GM19438 (cell line): ENCODE data around the gene LBH.
A peak's percentile ranks its signal among the peaks of the same experiment; 100 is the strongest.

Experiments used
- ATAC-seq: cut with Tn5 transposase; IDR thresholded peaks from one replicate; pipeline ENCODE4 v1.9.1; 2021; ENCODE audit warnings: low read depth; ENCODE audit not compliant: unreplicated experiment

Gene LBH

DNA sequence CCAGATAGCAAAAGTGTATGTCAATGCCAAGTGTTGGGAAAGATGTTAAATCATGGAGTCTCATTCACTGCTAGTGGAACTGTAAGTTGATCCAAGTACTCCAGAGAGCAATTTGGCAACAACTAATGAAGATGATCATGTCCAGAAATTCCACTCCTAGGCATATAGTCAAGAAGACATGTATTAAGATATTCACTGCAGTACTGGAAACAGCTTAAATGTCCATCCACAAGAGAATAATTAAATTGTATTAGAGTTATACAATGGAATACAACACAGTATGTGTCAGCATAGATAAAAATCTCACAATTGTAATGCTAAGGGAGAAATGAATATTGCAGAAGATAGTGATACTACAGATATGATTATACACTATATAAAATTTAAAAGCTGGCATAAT lies 15.2 kb upstream of the LBH start:
- no peak for ATAC-seq

- no peak for ATAC-seq
Measured at GRCh38 chr2:30217644-30218337, 13.5 kb upstream of the LBH start.

DNA sequence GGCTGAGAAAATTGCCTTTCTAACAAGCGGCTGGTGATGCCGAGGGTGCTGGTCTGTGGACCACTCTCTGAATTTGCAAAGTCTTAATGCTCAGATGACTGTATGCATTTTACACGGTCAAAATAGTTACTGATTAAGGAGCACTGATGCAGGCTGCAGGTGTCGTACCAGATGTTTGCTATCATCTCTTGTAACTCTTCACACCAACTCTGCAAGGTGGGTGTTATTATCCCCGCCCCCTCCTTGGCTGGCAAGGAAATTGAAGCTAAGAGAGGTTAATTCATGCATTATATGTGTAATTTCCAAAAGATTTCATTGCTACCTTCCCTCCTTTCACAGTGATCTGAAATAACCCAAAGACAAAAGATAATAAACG lies 13.0 kb upstream of the LBH start:
- ATAC-seq = no peak

- ATAC-seq = no peak
Measured at GRCh38 chr2:30218814-30219213, 12.5 kb upstream of the LBH start.

GRCh38 chr2:30219886-30220875 lies 11.2 kb upstream of the LBH start:
- no peak for ATAC-seq

GRCh38 chr2:30221531-30221930 lies 9.8 kb upstream of the LBH start:
- no peak for ATAC-seq

GRCh38 chr2:30222031-30222430 lies 9.3 kb upstream of the LBH start:
- ATAC-seq = no peak

GRCh38 chr2:30222636-30223360 lies 8.5 kb upstream of the LBH start:
- ATAC-seq = no peak

GRCh38 chr2:30223413-30223874 lies 7.9 kb upstream of the LBH start:
- no peak for ATAC-seq

DNA sequence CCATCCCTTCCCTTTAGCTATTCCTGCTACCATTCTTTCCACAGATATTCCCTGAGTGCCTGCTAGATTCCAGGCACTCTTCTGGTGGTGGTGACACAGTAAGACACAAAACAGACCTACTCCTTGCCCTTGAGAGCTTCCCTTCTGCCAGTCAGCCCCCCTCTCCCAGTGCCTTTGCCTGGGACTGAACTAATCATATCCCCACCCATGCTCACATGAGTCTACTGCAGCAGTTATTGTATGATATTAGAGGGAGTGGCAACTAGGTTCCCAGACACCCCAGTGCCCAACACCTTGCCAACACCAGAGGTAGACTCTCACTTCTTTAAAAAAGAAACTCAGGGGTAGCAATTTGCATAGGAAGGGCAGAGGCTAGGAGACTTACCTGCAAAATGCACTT lies 7.2 kb upstream of the LBH start:
- no peak for ATAC-seq

DNA sequence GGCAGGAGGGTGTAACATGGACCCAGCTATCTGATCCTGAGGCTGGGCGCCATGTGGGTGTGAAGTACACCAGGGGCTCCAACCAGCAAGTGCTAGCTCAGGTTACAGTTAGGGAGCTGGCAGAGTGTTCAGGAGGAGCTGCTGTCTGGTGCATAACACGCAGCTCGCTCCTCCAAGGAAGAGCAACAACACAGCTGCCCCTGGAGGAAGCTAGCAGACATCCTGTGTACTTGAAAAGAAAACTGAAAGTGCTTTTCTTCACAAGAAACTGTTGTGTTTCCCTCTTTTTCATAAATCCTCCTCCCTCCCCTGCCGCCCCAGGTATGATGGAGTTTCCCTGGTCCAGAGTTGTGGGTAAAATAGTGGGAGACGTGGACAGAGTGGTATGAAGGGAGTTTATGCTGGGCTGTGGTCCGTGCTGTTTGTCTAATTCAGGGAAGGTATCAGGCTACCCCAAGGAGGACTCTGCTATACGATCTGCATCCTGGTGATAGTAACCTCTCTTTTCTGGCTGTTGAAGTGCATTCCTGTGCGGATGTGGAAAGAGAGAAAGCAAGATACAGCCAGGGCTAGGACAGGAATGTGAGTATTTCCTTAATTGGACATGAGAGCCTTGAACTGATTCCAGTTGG lies 6.1 kb upstream of the LBH start:
- ATAC-seq = peak; percentile 63

DNA sequence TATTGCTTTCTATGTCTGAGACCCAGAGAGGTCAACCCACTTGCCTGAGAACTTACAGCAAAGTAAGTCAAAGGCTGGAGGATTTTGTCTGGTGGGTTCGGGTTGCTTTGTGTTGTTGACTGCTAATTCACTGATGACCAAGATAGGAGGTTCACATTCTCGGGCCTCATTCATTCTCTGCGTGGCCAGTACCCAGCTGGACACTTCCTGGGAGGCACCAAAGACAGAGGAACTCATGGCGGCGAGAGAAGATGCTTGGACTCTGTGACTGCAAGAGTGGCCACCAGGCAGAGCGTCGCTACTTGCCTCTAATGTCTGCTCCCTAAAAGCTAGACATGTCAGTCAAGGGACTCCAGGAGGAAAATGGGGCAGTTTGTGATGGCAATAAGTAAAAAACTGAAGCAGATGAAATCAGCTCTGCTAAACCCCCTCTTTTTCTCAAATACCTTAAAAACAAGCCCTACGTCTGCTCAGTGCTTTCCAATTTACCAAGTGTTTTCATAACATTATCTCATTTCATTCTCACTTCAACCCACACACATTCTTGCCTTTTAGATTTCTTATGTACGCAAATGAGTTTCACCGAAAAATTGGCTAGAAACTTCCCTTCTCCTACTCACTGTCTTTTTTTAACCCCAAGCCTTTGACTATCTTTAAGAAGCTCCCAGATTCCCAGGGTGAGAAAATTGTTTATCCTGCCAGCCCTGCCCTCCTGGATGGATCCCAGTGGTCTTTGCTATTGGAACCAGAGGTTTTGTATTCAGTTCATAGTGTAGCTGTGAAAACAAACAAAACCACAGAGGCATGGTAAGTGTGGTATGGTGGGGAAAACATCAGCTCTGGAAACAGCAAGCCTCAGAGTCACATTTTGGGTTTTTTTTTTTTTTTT lies 4.9 kb upstream of the LBH start:
- ATAC-seq = no peak

DNA sequence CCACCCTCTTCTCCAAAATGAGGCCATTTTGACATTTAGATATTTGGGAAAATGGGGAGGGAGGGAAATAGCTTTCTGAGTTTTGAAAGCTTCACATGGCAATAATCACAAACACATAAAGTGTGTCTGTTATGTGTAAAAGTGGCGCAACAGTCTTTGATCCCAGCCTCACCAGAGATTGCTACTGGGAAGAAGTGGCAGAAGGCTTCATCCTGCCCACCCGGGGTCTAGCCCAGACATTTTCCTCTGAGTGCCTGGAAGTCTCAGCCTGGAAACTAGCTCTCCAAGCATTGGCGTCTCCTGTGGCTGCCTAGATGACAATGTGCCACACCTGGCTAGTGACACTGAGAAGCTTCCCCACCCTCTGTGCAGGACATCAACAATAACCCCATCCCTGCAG lies 1.7 kb upstream of the LBH start:
- ATAC-seq = no peak

GRCh38 chr2:30230497-30231211 lies 680 bp upstream of the LBH start:
- peak; percentile 10 for ATAC-seq

DNA sequence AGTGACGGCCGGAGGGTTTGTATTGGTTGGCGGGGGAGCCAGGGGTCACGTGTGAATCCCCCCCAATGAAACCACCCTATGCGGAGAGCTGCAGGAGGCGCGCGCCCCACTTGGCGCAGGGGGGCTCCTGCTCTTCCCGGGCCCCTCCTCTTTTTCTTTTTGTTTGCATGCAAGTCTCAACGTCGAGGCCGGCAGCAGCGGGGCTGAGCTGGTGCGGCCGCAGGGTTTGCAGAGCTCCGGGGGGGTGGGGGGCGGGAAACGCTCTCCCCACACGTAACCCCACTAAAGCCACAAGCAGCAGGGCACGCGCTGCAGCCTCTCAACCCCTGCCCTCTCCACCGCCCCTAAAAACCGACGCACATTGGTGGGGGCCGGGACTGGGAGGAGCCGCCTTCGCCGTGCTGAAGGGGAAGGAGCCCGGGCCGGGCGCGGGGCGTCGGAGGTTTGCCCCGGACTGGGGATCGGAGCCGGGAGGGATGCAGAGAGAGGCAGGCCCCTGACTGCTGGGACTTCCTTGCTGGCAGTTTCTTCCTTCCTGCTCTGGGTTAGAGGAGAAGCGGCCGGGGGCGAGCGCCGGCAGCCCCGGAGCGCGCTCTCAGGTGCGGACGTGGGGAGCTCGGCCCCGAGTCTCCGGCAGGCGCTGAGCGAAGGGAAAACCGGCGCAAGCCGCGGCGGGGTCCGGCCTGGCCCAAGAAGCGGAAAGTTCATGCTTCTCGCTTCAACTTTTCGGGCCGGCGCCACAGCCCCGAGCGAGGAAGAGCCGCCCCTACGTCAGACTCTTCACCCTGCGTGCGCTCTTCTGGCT lies 864 bp downstream of the LBH start:
- ATAC-seq = peak; percentile 28

- ATAC-seq = no peak
Measured at GRCh38 chr2:30232801-30233130, 1.4 kb downstream of the LBH start.

DNA sequence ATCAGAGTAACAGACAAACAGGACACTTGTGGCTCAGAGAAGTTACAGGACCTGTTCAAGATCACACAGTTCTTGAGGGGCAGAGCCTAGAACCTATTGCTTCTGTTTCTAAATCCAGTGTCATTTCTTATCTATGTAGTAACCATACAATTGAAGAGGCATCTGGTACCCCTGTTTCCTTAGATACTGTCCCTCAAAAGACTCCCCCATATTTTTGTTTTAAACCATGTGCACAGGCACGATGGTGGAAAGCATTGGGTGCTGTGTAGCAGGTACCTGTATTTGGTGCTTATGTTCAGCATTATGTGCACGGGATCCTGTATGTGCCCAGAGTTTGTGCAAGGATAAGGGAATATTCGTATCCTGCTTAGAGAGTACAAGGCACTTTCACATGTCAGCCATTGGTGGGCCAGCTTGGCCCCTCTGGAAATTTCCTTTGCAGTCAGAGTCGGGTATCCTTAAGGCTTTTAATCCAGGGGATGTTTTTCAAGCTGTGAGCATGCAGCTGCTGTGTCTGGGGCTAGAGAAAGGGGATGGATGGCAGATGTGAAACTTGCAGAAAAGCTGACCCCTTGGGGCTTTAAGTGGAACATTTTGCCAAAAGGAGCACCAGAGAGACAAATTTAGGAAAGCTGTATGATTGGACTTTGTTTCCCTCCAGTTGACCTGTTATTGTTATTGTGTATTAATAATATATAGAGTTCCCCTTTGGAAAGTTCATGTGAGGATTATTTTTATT lies 2.1 kb downstream of the LBH start:
- ATAC-seq = no peak
